ENCODE data around the gene KCNH5.

The KCNH5 gene

GRCh38 chr14:63045234-63045611 is at the start of gene KCNH5:
TSS of gene KCNH5 (minus strand) at chr14:63045458. CDS start at chr14:63045186, 272 bp downstream.
- DNase-seq: peak; percentile 26

GRCh38 chr14:63091394-63091996 is 46.2 kb upstream of the KCNH5 start:
- DNase-seq: no peak

GRCh38 chr14:63088865-63089264 is 43.6 kb upstream of the KCNH5 start:
- DNase-seq: no peak

- no peak for DNase-seq
Observed at GRCh38 chr14:63078569-63078968, 33.3 kb upstream of the KCNH5 start.

- peak; percentile 28 for DNase-seq
Observed at GRCh38 chr14:63076488-63076887, 31.2 kb upstream of the KCNH5 start.

GRCh38 chr14:63055631-63056030 is 10.4 kb upstream of the KCNH5 start:
- no peak for DNase-seq

GRCh38 chr14:63051992-63052391 is 6.7 kb upstream of the KCNH5 start:
- DNase-seq: no peak

GRCh38 chr14:63051301-63051700 is 6.0 kb upstream of the KCNH5 start:
- no peak for DNase-seq

- DNase-seq: no peak
Observed at GRCh38 chr14:63050694-63051093, 5.4 kb upstream of the KCNH5 start.

GRCh38 chr14:63046339-63047268 is 1.3 kb upstream of the KCNH5 start:
- DNase-seq: no peak

GRCh38 chr14:63045612-63046320 is 508 bp upstream of the KCNH5 start:
- peak; percentile 49 for DNase-seq

GRCh38 chr14:63039866-63040265 is 5.4 kb downstream of the KCNH5 start:
- DNase-seq: peak; percentile 83

GRCh38 chr14:63032641-63033040 is 12.6 kb downstream of the KCNH5 start:
- DNase-seq: no peak

GRCh38 chr14:63032076-63032475 is 13.2 kb downstream of the KCNH5 start:
- no peak for DNase-seq

- DNase-seq: no peak
Observed at GRCh38 chr14:63030113-63030512, 15.1 kb downstream of the KCNH5 start.

GRCh38 chr14:63027719-63028118 is 17.5 kb downstream of the KCNH5 start:
- DNase-seq: no peak

GRCh38 chr14:63026491-63026890 is 18.8 kb downstream of the KCNH5 start:
- no peak for DNase-seq

- no peak for DNase-seq
Observed at GRCh38 chr14:63014621-63015020, 30.6 kb downstream of the KCNH5 start.

- no peak for DNase-seq
Observed at GRCh38 chr14:63012171-63012570, 33.1 kb downstream of the KCNH5 start.

GRCh38 chr14:63011623-63012022 is 33.6 kb downstream of the KCNH5 start:
- DNase-seq: peak; percentile 47

- DNase-seq: no peak
Observed at GRCh38 chr14:63009495-63009894, 35.8 kb downstream of the KCNH5 start.

- DNase-seq: no peak
Observed at GRCh38 chr14:63006531-63006930, 38.7 kb downstream of the KCNH5 start.

- DNase-seq: no peak
Observed at GRCh38 chr14:62994096-62994495, 51.2 kb downstream of the KCNH5 start.

GRCh38 chr14:62988967-62989366 is 56.3 kb downstream of the KCNH5 start:
- peak; percentile 66 for DNase-seq
